IPS-20b (cell line): ENCODE measurements around the gene TDP2.

ENCODE experiments used
- H3K27ac ChIP-seq: one replicate; pipeline ENCODE4 v1.5.1; 2013; ENCODE audit warnings: low read length
- H3K27me3 ChIP-seq: 2 replicates; pipeline ENCODE4 v1.6.1; 2013; ENCODE audit warnings: mild to moderate bottlenecking, low read length, inconsistent platforms; ENCODE audit not compliant: insufficient read depth
- H3K36me3 ChIP-seq: 2 replicates; pipeline ENCODE4 v1.6.1; 2013; ENCODE audit warnings: low read depth, mild to moderate bottlenecking, inconsistent platforms, low read length, moderate library complexity; ENCODE audit not compliant: insufficient read depth
- H3K4me1 ChIP-seq: 2 replicates; pipeline ENCODE4 v1.6.1; 2013; ENCODE audit warnings: mild to moderate bottlenecking, control low read depth, inconsistent platforms, low read length, moderate library complexity; ENCODE audit not compliant: insufficient read depth
- H3K4me3 ChIP-seq: 2 replicates; pipeline ENCODE4 v1.5.1; 2013; ENCODE audit warnings: mild to moderate bottlenecking, low read length, inconsistent platforms
- H3K9ac ChIP-seq: 2 replicates; pipeline ENCODE4 v1.6.1; 2013; ENCODE audit warnings: low read depth, mild to moderate bottlenecking, inconsistent platforms, low read length, moderate library complexity
- H3K9me3 ChIP-seq: 2 replicates; pipeline ENCODE4 v1.6.1; 2013; ENCODE audit warnings: mild to moderate bottlenecking, low read depth, low read length, inconsistent platforms; ENCODE audit not compliant: insufficient read depth

The TDP2 gene

DNA sequence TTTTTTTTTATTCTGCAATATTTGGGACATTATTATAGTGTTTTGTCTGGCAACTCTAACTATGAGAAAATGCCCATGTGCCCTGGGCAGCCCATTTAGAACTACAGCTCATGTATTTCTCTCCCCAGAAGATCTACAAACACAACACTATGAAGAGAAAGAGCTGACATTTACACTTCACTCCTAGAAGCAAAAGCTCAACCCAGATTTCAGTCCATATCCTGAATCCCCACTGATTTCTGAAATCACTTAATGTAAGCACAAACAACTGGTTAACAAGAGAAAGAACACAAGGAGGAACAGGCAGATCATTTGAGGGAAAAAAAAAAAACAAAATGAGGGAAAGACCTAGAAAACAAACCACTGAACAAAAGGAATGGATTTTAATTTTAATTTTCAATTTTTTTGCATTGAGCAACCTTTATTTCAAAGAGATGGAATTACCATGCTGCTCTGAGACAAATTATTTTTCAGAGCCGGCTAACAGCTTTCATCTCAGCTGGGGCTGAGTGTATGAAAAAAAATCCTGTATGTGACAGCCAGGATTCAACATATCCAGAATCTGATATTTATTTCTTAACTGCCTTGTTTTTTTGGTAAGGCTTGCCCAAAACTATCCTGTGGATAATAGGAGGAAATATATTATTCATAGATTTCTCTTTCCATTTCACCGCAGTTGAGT is 53.2 kb downstream of the TDP2 start:
- Histone ChIP-seq H3K9me3 (no peaks in the 10 kb centered on the region), H3K4me3 (no peak overlapping the region), H3K4me1 (peaks cover 9% of the 10 kb centered on the region; the same call in 1 of the 2 replicates), H3K27ac (no peak overlapping the region), H3K9ac (no peak overlapping the region), H3K36me3 (no peaks in the 10 kb centered on the region), H3K27me3 (no peaks in the 10 kb centered on the region)

DNA sequence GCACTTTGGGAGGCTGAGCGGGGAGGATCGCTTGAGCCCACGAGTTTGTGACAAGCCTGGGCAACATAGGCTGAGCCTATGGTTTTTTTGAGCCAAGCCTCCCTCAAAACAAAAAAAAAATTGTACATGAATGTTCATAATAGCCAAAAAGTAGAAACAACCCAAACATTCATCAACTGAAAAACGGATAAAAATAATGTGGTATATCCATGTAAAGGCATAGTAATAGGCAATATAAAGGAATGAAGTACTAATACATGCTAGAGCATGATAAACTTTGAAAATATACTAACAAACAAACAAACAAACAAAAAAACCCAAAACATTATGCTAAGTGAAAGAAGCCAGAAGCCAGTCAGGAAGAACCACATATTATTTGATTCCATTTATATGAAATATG is 56.0 kb downstream of the TDP2 start:
- Histone ChIP-seq H3K36me3 (no peaks in the 10 kb centered on the region), H3K27ac (no peak overlapping the region), H3K4me1 (peaks cover 9% of the 10 kb centered on the region; the same call in 1 of the 2 replicates), H3K4me3 (no peak overlapping the region), H3K9ac (no peak overlapping the region), H3K9me3 (no peaks in the 10 kb centered on the region), H3K27me3 (no peaks in the 10 kb centered on the region)

DNA sequence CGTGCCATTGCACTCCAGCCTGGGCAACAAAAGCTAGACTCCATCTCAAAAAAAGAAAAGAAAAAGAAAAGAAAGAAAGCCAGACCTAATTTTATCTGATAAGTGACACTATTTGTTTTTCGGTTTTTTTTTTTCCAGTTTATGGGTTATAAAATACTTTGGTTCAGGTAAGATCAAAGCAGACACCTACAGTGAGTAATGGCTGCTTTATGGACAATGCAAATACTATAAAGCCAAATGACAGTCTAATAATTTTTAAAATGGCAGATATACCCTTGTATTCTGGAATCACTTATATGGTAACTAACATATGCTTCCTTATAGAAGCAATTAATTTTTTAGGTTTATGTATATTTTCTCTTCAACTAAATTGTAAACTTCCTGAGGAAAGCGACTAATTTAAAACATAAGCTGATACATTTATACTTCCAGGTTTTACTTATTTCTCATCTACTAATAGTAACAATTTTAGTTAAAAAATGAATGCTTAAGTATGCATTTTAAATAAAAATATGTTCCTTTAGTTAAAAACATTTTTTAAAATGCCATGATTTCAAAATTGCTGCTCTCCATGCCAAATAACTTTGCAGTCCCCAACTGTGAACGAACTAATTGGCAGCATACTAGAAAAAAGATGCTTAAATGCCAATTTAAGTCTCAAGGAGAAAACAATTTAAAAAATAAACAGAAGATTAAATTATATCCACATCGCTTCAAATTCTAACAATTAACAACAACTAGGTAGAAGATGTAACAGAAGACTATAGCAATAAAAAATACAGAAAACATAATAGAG is 59.2 kb downstream of the TDP2 start:
- H3K36me3 ChIP-seq = no peaks in the 10 kb centered on the region
- no peak overlapping the region for H3K27ac ChIP-seq
- H3K9me3 ChIP-seq = no peaks in the 10 kb centered on the region
- no peaks in the 10 kb centered on the region for H3K4me1 ChIP-seq
- H3K9ac ChIP-seq = no peak overlapping the region
- no peaks in the 10 kb centered on the region for H3K27me3 ChIP-seq
- H3K4me3 ChIP-seq = no peak overlapping the region

DNA sequence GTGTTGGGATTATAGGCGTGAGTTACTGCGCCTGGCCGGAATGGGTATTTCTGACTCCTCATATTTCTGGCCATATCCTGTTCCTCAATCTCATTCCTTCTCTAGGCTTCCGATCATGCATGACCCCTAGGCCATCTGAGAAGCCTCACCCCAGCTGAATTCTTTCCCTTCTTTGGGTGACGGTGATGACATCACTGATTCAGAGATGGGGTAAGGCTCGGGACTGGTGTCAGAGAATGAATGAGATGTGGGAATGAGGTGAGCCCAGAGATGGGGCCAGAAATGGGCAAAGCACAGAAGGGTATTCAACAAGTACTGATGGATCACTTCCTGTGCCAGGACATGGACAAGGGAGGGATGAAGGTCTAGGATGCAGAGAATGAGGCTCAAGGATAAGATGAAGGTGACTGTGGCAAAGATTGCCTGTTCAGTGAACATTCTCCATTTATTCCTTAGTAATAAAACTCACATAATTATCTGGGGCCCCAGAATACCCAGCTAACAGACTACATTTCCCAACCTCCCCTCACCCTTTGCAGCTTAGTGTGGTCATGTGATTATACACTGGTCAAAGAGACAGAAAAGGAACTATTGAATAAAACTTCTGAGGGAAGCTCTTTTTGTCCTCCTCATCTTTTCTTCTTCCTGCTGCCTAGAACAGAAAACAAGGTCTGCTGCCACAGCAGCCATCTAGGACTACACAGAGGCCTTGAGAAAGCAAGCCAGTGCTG is 60.3 kb downstream of the TDP2 start:
- no peak overlapping the region for H3K4me3 ChIP-seq
- no peak overlapping the region for H3K27ac ChIP-seq
- no peaks in the 10 kb centered on the region for H3K9me3 ChIP-seq
- no peaks in the 10 kb centered on the region for H3K4me1 ChIP-seq
- H3K27me3 ChIP-seq = no peaks in the 10 kb centered on the region
- no peaks in the 10 kb centered on the region for H3K36me3 ChIP-seq
- H3K9ac ChIP-seq = no peak overlapping the region

DNA sequence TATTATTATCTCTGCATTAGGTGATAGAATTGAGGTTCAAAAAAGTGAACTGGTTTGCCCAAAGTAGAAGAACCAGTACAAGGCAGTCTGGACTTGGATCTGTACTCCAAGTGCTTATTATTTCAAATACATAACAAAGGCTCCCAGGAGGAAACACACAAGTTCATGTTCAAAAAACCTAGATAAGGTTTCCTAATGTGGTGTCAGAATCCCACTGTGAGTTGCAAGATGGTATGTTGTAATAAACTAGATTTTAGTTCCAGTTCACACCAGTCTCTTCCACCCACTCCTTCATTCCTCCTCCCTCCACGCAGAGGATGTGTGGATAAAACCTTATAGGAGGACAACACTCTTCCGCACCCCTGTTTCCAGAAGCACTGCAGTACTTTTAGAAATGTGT is 63.5 kb downstream of the TDP2 start:
- no peak overlapping the region for H3K27ac ChIP-seq
- no peaks in the 10 kb centered on the region for H3K9me3 ChIP-seq
- H3K27me3 ChIP-seq = no peaks in the 10 kb centered on the region
- H3K9ac ChIP-seq = no peak overlapping the region
- H3K4me1 ChIP-seq = no peaks in the 10 kb centered on the region
- H3K36me3 ChIP-seq = no peaks in the 10 kb centered on the region
- no peak overlapping the region for H3K4me3 ChIP-seq

DNA sequence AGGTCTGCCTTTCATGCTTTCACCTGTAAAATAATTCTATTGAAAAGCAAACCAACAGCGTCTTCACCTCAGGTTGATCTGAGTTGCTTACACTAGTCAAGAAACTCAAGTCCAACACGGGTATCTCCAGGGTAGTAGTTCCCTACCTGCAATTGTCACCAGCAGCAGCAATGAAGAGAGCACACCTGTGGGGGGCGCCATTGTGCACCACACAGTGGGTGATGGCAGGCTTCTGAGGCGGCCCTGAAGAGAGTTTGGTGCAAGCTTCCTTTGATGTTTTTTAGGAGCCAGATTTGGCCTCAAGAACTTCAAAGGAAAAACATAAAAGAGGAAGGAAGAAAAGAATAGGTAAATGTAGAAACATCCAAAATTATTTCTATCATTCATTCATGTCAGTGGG is 65.8 kb downstream of the TDP2 start:
- Histone ChIP-seq H3K27ac (no peak overlapping the region), H3K36me3 (no peaks in the 10 kb centered on the region), H3K9me3 (no peaks in the 10 kb centered on the region), H3K9ac (no peak overlapping the region), H3K27me3 (no peaks in the 10 kb centered on the region), H3K4me3 (no peak overlapping the region), H3K4me1 (no peaks in the 10 kb centered on the region)
